HG02943 (cell line): Measurements from ENCODE around the gene CRELD2.

Source experiments
- ATAC-seq: cut with Tn5 transposase; IDR thresholded peaks from one replicate; pipeline ENCODE4 v1.9.1; 2021; ENCODE audit warnings: mild to moderate bottlenecking, low read depth, moderate library complexity; ENCODE audit not compliant: unreplicated experiment

The CRELD2 gene

GRCh38 chr22:49910229-49911155 lies 7.9 kb upstream of the CRELD2 start:
- no peak for ATAC-seq

- ATAC-seq: no peak
These were observed 6.4 kb upstream of the CRELD2 start for GRCh38 chr22:49911881-49912625.

- no peak for ATAC-seq
These were observed 5.4 kb upstream of the CRELD2 start for GRCh38 chr22:49913026-49913425.

- ATAC-seq: no peak
These were observed 5.0 kb upstream of the CRELD2 start for GRCh38 chr22:49913446-49913845.

GRCh38 chr22:49914256-49914655 lies 4.2 kb upstream of the CRELD2 start:
- no peak for ATAC-seq

GRCh38 chr22:49915610-49916009 lies 2.8 kb upstream of the CRELD2 start:
- no peak for ATAC-seq

GRCh38 chr22:49916831-49917230 lies 1.6 kb upstream of the CRELD2 start:
- no peak for ATAC-seq

- ATAC-seq: no peak
These were observed 762 bp downstream of the CRELD2 start for GRCh38 chr22:49918911-49919881.

GRCh38 chr22:49920859-49921258 lies 2.4 kb downstream of the CRELD2 start:
- ATAC-seq: no peak

GRCh38 chr22:49921508-49922278 lies 3.3 kb downstream of the CRELD2 start:
- no peak for ATAC-seq

GRCh38 chr22:49922484-49922883 lies 4.0 kb downstream of the CRELD2 start:
- ATAC-seq: no peak

GRCh38 chr22:49922926-49923325 lies 4.5 kb downstream of the CRELD2 start:
- no peak for ATAC-seq

GRCh38 chr22:49923445-49923844 lies 5.0 kb downstream of the CRELD2 start:
- no peak for ATAC-seq

GRCh38 chr22:49924113-49924833 lies 5.8 kb downstream of the CRELD2 start:
- no peak for ATAC-seq

GRCh38 chr22:49925525-49926128 lies 7.2 kb downstream of the CRELD2 start:
- ATAC-seq: no peak

- ATAC-seq: no peak
These were observed 8.5 kb downstream of the CRELD2 start for GRCh38 chr22:49926916-49927315.

- ATAC-seq: no peak
These were observed 9.2 kb downstream of the CRELD2 start for GRCh38 chr22:49927483-49928184.

GRCh38 chr22:49928185-49928495 lies 9.7 kb downstream of the CRELD2 start:
- no peak for ATAC-seq
